Astrocyte (in vitro differentiated cells and primary cell): Measurements from ENCODE around the gene EMD. TPM values are rescaled to one million over a fixed set of nuclear protein-coding genes. Genes with fewer than 3 reads are reported as not detected.
"Not testable (repeated sequence)": the region's sequence is repeated elsewhere in the genome, so short reads cannot be mapped to it uniquely, and the experiment has no call there.

Experiments
- DNase-seq: peaks from one replicate; pipeline ENCODE4 v3.0.0-alpha.2; 2010; ENCODE audit warnings: low read depth
- FAIRE-seq: peaks from 2 replicates; lab custom pipeline; 2011; peaks lifted over from hg19 to GRCh38; lab: Jason Lieb, UNC
- H2AFZ ChIP-seq: 2 replicates; pipeline ENCODE4 v1.6.0; 2012; ENCODE audit warnings: low read depth, low read length, inconsistent platforms
- H3K27ac ChIP-seq: 2 replicates; pipeline ENCODE4 v1.5.1; 2011; ENCODE audit warnings: low read depth, low read length, inconsistent platforms
- H3K27me3 ChIP-seq: 2 replicates; pipeline ENCODE4 v1.6.0; 2011; ENCODE audit warnings: low read length, inconsistent platforms; ENCODE audit not compliant: insufficient read depth
- H3K36me3 ChIP-seq: 2 replicates; pipeline ENCODE4 v1.5.1; 2011; ENCODE audit warnings: low read length, inconsistent platforms; ENCODE audit not compliant: insufficient read depth
- H3K4me1 ChIP-seq: 2 replicates; pipeline ENCODE4 v1.5.1; 2011; ENCODE audit warnings: low read length, inconsistent platforms; ENCODE audit not compliant: insufficient read depth
- H3K4me2 ChIP-seq: 2 replicates; pipeline ENCODE4 v1.6.0; 2012; ENCODE audit warnings: low read length, inconsistent platforms
- H3K4me3 ChIP-seq: 2 replicates; pipeline ENCODE4 v1.5.1; 2011; ENCODE audit warnings: low read depth, mild to moderate bottlenecking, low read length, inconsistent platforms; ENCODE audit not compliant: insufficient read depth
- H3K79me2 ChIP-seq: 2 replicates; pipeline ENCODE4 v1.6.0; 2012; ENCODE audit warnings: mild to moderate bottlenecking, low read length, inconsistent platforms; ENCODE audit not compliant: insufficient read depth
- H3K9ac ChIP-seq: 2 replicates; pipeline ENCODE4 v1.6.0; 2012; ENCODE audit warnings: mild to moderate bottlenecking, low read length, inconsistent platforms
- H3K9me3 ChIP-seq: 2 replicates; pipeline ENCODE4 v1.5.1; 2012; ENCODE audit warnings: low read depth, mild to moderate bottlenecking, low read length, inconsistent platforms; ENCODE audit not compliant: insufficient read depth
- H4K20me1 ChIP-seq: 2 replicates; pipeline ENCODE4 v1.6.0; 2012; ENCODE audit warnings: low read length, inconsistent platforms; ENCODE audit not compliant: insufficient read depth
- H3K27ac Mint-ChIP-seq: one replicate; pipeline ENCODE4 v1.8.0; 2021; ENCODE audit warnings: mild to moderate bottlenecking, mixed read lengths; ENCODE audit not compliant: unreplicated experiment
- H3K27me3 Mint-ChIP-seq: one replicate; pipeline ENCODE4 v1.8.0; 2021; ENCODE audit warnings: low read depth, mixed read lengths; ENCODE audit not compliant: unreplicated experiment
- H3K36me3 Mint-ChIP-seq: one replicate; pipeline ENCODE4 v1.8.0; 2021; ENCODE audit warnings: low read depth, mixed read lengths; ENCODE audit not compliant: unreplicated experiment
- H3K4me1 Mint-ChIP-seq: one replicate; pipeline ENCODE4 v1.8.0; 2021; ENCODE audit warnings: low read depth, mixed read lengths; ENCODE audit not compliant: unreplicated experiment
- H3K4me3 Mint-ChIP-seq: one replicate; pipeline ENCODE4 v1.8.0; 2021; ENCODE audit warnings: mild to moderate bottlenecking, moderate library complexity, mixed read lengths; ENCODE audit not compliant: unreplicated experiment
- H3K9me3 Mint-ChIP-seq: one replicate; pipeline ENCODE4 v1.8.0; 2021; ENCODE audit warnings: mild to moderate bottlenecking, mixed read lengths; ENCODE audit not compliant: unreplicated experiment
- EZH2 ChIP-seq: IDR thresholded peaks from 2 replicates; pipeline ENCODE4 v1.6.1; 2012; ENCODE audit warnings: mild to moderate bottlenecking, low read length, inconsistent platforms; ENCODE audit not compliant: insufficient read depth
- total RNA-seq: library from RNA; stranded (reverse); gene quantifications from 2 replicates; pipeline ENCODE4 v1.2.1, GENCODE V29; 2021
- TF ChIP-seq, protein P1 (sequence below): IDR thresholded peaks from 2 replicates; pipeline ENCODE4 v1.5.1; 2011; ENCODE audit warnings: low read depth, mild to moderate bottlenecking, inconsistent platforms, low read length, moderate library complexity; ENCODE audit not compliant: insufficient read depth

The EMD gene
- total RNA-seq, 1 donor from 2014 or later, result 75.6 TPM

GRCh38 chrX:154389812-154390747, 11.0 kb downstream of the EMD start:
- H3K4me2 ChIP-seq, H3K4me3 Mint-ChIP-seq, H3K27me3 Mint-ChIP-seq, H2AFZ ChIP-seq, DNase-seq, H3K79me2 ChIP-seq, H3K27ac ChIP-seq, H3K27ac Mint-ChIP-seq, H3K9me3 Mint-ChIP-seq, H3K36me3 ChIP-seq, H3K4me1 Mint-ChIP-seq, H3K36me3 Mint-ChIP-seq, H3K4me3 ChIP-seq, H3K9me3 ChIP-seq, H3K9ac ChIP-seq, H3K27me3 ChIP-seq, H3K4me1 ChIP-seq, H4K20me1 ChIP-seq: not testable (repeated sequence)
- peak; percentile 79 for FAIRE-seq

DNA sequence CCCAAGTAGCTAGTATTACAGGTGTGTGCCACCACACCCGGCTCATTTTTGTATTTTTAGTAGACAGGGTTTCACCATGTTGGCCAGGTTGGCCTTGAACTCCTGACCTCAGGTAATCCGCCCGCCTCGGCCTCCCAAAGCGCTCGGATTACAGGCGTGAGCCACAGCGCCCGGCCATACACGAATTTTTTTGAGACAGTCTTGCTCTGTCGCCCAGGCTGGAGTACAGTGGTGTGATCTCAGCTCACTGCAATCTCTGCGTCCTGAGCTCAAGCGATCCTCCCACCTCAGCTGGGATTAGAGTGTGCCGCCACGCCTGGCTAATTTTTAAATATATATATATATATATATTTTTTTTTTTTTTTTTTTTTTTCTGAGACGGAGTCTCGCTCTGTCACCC, 17.3 kb downstream of the EMD start:
- H3K36me3 Mint-ChIP-seq, result peaks cover 13% of the 10 kb centered on the region
- not testable (repeated sequence) for H3K9ac ChIP-seq, H3K27me3 Mint-ChIP-seq, H3K4me3 ChIP-seq, H3K4me1 ChIP-seq, H3K9me3 Mint-ChIP-seq, H3K27ac ChIP-seq, FAIRE-seq, H3K4me2 ChIP-seq, H2AFZ ChIP-seq, H3K9me3 ChIP-seq, H3K4me1 Mint-ChIP-seq, H3K27me3 ChIP-seq, DNase-seq
- Histone ChIP-seq H3K79me2 (peaks cover 26% of the 10 kb centered on the region), H3K36me3 (peaks cover 14% of the 10 kb centered on the region), H4K20me1 (peaks cover 26% of the 10 kb centered on the region)
- H3K27ac Mint-ChIP-seq, result peak overlapping the region; percentile 58
- peak overlapping the region; percentile 98 for H3K4me3 Mint-ChIP-seq

GRCh38 chrX:154396973-154397887, 18.1 kb downstream of the EMD start:
- H3K9me3 ChIP-seq, result no peaks in the 10 kb centered on the region
- FAIRE-seq (no peak), DNase-seq (peak; percentile 25)
- peak overlapping the region; percentile 99 for H3K27ac Mint-ChIP-seq
- H3K4me3 ChIP-seq, result peak overlapping the region; percentile 59
- TF ChIP-seq EZH2, result no peak
- TF ChIP-seq, protein P1, sequence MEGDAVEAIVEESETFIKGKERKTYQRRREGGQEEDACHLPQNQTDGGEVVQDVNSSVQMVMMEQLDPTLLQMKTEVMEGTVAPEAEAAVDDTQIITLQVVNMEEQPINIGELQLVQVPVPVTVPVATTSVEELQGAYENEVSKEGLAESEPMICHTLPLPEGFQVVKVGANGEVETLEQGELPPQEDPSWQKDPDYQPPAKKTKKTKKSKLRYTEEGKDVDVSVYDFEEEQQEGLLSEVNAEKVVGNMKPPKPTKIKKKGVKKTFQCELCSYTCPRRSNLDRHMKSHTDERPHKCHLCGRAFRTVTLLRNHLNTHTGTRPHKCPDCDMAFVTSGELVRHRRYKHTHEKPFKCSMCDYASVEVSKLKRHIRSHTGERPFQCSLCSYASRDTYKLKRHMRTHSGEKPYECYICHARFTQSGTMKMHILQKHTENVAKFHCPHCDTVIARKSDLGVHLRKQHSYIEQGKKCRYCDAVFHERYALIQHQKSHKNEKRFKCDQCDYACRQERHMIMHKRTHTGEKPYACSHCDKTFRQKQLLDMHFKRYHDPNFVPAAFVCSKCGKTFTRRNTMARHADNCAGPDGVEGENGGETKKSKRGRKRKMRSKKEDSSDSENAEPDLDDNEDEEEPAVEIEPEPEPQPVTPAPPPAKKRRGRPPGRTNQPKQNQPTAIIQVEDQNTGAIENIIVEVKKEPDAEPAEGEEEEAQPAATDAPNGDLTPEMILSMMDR, result no peak
- H2AFZ ChIP-seq, result peak overlapping the region; percentile 23
- H3K27me3 ChIP-seq, result no peaks in the 10 kb centered on the region
- peaks cover 34% of the 10 kb centered on the region for H4K20me1 ChIP-seq
- H3K27ac ChIP-seq, result peak overlapping the region; percentile 96
- H3K4me3 Mint-ChIP-seq, result peak overlapping the region; percentile 98
- H3K79me2 ChIP-seq, result peaks cover 26% of the 10 kb centered on the region
- no peaks in the 10 kb centered on the region for H3K9me3 Mint-ChIP-seq
- peaks cover 7% of the 10 kb centered on the region for H3K4me1 Mint-ChIP-seq
- peak overlapping the region; percentile 92 for H3K4me2 ChIP-seq
- peak overlapping the region; percentile 98 for H3K9ac ChIP-seq
- H3K27me3 Mint-ChIP-seq, result no peaks in the 10 kb centered on the region
- peaks cover 14% of the 10 kb centered on the region for H3K36me3 ChIP-seq
- H3K4me1 ChIP-seq, result peaks cover 4% of the 10 kb centered on the region
- H3K36me3 Mint-ChIP-seq, result peaks cover 13% of the 10 kb centered on the region
